Nephron (organoid): Measurements from ENCODE around the gene TMIGD3.

ENCODE experiments used
- H3K27ac Mint-ChIP-seq, 3 experiments: 2 replicates each; pipeline ENCODE4 v1.8.0; 2020; ENCODE audit warnings: mixed read lengths in 3 of 3, mild to moderate bottlenecking in 2 of 3, moderate library complexity in 1 of 3
- H3K27me3 Mint-ChIP-seq: 2 replicates; pipeline ENCODE4 v1.8.0; 2021; ENCODE audit warnings: low read depth, mild to moderate bottlenecking, moderate library complexity, mixed read lengths
- H3K36me3 Mint-ChIP-seq: 2 replicates; pipeline ENCODE4 v1.8.0; 2020; ENCODE audit warnings: low read depth, mixed read lengths
- H3K4me1 Mint-ChIP-seq: 2 replicates; pipeline ENCODE4 v1.8.0; 2020; ENCODE audit warnings: mixed read lengths
- H3K4me3 Mint-ChIP-seq, 3 experiments: 2 replicates each; pipeline ENCODE4 v1.8.0; 2020; ENCODE audit warnings: mild to moderate bottlenecking in 3 of 3, mixed read lengths in 3 of 3, moderate library complexity in 2 of 3
- H3K9me3 Mint-ChIP-seq: 2 replicates; pipeline ENCODE4 v1.8.0; 2020; ENCODE audit warnings: mixed read lengths
- TF ChIP-seq, protein P1 (sequence below), 3 experiments: fragments of 200-600 bp; sonication (generic); IDR thresholded peaks; one replicate each; pipeline ENCODE4 v1.5.0; 2021; ENCODE audit warnings: antibody characterized with exemption in 3 of 3; ENCODE audit not compliant: unreplicated experiment in 3 of 3

The TMIGD3 gene

DNA sequence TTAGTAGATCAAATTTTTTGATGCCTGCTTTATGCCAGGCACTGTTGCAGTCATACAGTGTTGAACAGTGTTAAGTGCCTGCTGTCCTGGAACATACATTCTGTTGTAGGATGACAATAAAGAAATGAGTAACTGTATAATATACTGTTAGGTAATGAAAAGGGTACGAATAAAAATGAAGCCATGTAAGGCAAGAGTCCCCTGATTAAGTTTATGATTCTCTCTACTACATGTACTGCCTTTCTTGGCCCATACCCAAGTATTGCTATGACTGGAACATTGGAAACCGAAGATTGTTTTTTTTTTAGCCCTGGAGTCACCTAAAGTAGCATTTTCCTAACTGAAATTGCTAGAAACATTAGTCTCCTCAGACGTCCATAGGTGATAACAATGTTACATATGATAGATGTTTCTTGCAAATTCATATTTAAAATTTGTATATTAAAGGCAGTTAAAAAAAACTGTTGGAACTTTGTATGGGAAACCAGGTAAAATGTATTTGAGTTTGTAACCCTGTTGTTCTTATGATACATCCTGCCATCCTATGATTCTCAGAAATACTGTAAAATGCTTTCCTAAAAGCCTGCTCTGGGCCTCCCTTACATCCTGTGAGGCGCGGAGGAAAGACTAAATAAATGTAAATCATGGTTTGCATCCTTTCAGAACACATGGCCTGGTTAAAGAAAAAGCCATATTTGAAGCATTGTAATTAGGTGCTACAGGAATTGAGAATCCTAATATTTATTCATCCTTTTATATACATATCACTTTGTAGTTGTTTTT is 48.4 kb downstream of the TMIGD3 start:
- TF ChIP-seq, protein P1, sequence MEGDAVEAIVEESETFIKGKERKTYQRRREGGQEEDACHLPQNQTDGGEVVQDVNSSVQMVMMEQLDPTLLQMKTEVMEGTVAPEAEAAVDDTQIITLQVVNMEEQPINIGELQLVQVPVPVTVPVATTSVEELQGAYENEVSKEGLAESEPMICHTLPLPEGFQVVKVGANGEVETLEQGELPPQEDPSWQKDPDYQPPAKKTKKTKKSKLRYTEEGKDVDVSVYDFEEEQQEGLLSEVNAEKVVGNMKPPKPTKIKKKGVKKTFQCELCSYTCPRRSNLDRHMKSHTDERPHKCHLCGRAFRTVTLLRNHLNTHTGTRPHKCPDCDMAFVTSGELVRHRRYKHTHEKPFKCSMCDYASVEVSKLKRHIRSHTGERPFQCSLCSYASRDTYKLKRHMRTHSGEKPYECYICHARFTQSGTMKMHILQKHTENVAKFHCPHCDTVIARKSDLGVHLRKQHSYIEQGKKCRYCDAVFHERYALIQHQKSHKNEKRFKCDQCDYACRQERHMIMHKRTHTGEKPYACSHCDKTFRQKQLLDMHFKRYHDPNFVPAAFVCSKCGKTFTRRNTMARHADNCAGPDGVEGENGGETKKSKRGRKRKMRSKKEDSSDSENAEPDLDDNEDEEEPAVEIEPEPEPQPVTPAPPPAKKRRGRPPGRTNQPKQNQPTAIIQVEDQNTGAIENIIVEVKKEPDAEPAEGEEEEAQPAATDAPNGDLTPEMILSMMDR (IDR thresholded peaks at IDR 0.05; ENCODE audit: unreplicated experiment in 3 of 3): no peak
- peaks cover 60% of the 10 kb centered on the region for H3K36me3 Mint-ChIP-seq
- no peaks in the 10 kb centered on the region for H3K27me3 Mint-ChIP-seq
- H3K27ac Mint-ChIP-seq: no peak overlapping the region
- no peak overlapping the region for H3K4me3 Mint-ChIP-seq
- H3K4me1 Mint-ChIP-seq: peaks cover 17% of the 10 kb centered on the region
- no peaks in the 10 kb centered on the region for H3K9me3 Mint-ChIP-seq

DNA sequence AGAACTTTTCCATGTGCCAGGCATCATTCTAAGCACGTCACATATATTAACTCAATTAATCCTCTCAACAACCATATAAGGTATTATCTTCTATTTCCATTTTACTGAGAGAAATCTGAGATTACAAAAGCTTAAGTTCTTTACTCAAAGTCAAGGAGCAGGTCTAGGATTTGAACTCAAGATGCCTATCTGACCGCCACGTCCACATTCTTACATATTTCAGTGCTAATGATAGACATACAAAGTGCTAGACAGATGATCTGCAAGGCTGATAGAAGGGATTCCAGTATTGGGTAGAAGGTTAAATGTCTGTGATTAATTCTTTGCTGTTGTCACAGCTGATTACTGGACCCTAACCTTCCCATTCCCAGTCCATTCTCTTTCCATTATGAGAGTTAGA is 49.7 kb downstream of the TMIGD3 start:
- H3K27ac Mint-ChIP-seq: no peak overlapping the region
- H3K4me3 Mint-ChIP-seq: no peak overlapping the region
- peaks cover 49% of the 10 kb centered on the region for H3K36me3 Mint-ChIP-seq
- H3K4me1 Mint-ChIP-seq: peaks cover 24% of the 10 kb centered on the region
- TF ChIP-seq, protein P1 (IDR thresholded peaks at IDR 0.05; ENCODE audit: unreplicated experiment in 3 of 3): no peak
- H3K27me3 Mint-ChIP-seq: no peaks in the 10 kb centered on the region
- no peaks in the 10 kb centered on the region for H3K9me3 Mint-ChIP-seq

DNA sequence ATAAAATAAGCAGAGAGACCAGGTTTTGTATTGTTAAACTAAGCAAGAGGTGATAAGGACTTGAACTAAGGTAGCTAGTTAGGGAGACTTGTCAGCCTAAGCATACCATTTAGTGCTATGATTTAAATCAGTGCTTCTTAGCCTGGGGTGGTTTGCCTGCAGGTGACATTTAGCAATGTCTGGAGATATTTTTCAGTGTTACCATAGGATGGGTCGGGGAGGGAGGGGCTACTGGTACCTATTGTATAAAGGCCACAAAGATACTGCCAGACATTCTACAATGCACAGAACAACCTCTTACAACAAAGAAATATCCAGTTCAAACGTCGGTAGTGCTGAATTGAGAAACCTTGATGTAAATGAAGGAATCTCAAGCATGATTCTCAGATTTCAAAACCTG is 50.9 kb downstream of the TMIGD3 start:
- no peaks in the 10 kb centered on the region for H3K9me3 Mint-ChIP-seq
- H3K4me1 Mint-ChIP-seq: peaks cover 33% of the 10 kb centered on the region
- no peak overlapping the region for H3K27ac Mint-ChIP-seq
- no peaks in the 10 kb centered on the region for H3K27me3 Mint-ChIP-seq
- H3K4me3 Mint-ChIP-seq: no peak overlapping the region
- H3K36me3 Mint-ChIP-seq: peaks cover 40% of the 10 kb centered on the region
- TF ChIP-seq, protein P1 (IDR thresholded peaks at IDR 0.05; ENCODE audit: unreplicated experiment in 3 of 3): no peak

GRCh38 chr1:111450185-111450584 is 53.2 kb downstream of the TMIGD3 start:
- Mint-ChIP-seq H3K4me1 (peaks cover 48% of the 10 kb centered on the region), H3K36me3 (peaks cover 32% of the 10 kb centered on the region), H3K27me3 (no peaks in the 10 kb centered on the region), H3K9me3 (no peaks in the 10 kb centered on the region), H3K4me3 (peak overlapping the region; percentile 99 to 100 (median 99)), H3K27ac (peak overlapping the region; percentile 89 to 99 (median 98))
- TF ChIP-seq, protein P1 (IDR thresholded peaks at IDR 0.05; ENCODE audit: unreplicated experiment in 3 of 3): no peak

DNA sequence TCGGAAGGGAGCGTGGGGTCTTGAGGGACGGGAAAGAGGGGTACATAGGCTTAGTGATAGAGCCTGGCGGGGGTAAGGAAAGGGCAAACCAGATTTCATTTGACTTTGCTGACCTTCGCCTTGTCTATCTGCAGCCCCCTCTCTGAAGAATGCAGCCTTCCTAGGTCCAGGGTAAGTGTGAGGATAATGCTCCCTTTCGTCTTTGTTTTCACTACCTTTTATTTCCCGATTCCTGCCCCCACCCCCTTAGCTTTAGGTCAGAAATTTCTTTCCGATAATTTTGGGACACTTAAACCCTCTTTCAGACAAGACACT is 53.8 kb downstream of the TMIGD3 start:
- peak overlapping the region; percentile 99 to 100 (median 99) for H3K4me3 Mint-ChIP-seq
- peaks cover 29% of the 10 kb centered on the region for H3K36me3 Mint-ChIP-seq
- H3K27me3 Mint-ChIP-seq: no peaks in the 10 kb centered on the region
- peaks cover 48% of the 10 kb centered on the region for H3K4me1 Mint-ChIP-seq
- TF ChIP-seq, protein P1 (IDR thresholded peaks at IDR 0.05; ENCODE audit: unreplicated experiment in 3 of 3): no peak
- H3K9me3 Mint-ChIP-seq: no peaks in the 10 kb centered on the region
- H3K27ac Mint-ChIP-seq: peak overlapping the region; percentile 89 to 99 (median 98)
